HUES64 (cell line): ENCODE results near the gene PNP.
A peak's percentile ranks its signal among the peaks of the same experiment; 100 is the strongest.

Source experiments
- H3K27ac ChIP-seq: 2 replicates; pipeline ENCODE4 v1.7.0; 2013; ENCODE audit warnings: low read depth, low read length, inconsistent platforms
- H3K27me3 ChIP-seq: 2 replicates; pipeline ENCODE4 v1.6.1; 2013; ENCODE audit warnings: mild to moderate bottlenecking, low read length; ENCODE audit not compliant: insufficient read depth
- H3K36me3 ChIP-seq: 2 replicates; pipeline ENCODE4 v1.6.1; 2013; ENCODE audit warnings: mild to moderate bottlenecking, low read length; ENCODE audit not compliant: insufficient read depth
- H3K4me1 ChIP-seq: 2 replicates; pipeline ENCODE4 v1.6.1; 2013; ENCODE audit warnings: mild to moderate bottlenecking, low read length, moderate library complexity; ENCODE audit not compliant: insufficient read depth
- H3K4me3 ChIP-seq: 2 replicates; pipeline ENCODE4 v1.5.1; 2013; ENCODE audit warnings: mild to moderate bottlenecking, low read length, moderate library complexity
- H3K9ac ChIP-seq: 2 replicates; pipeline ENCODE4 v1.6.1; 2013; ENCODE audit warnings: mild to moderate bottlenecking, low read depth, low read length
- H3K9me3 ChIP-seq: 2 replicates; pipeline ENCODE4 v1.6.1; 2013; ENCODE audit warnings: low read depth, low read length; ENCODE audit not compliant: insufficient read depth
- WGBS: fragments of 150-250, 120-280 bp; methylation state at CpG from one replicate; pipeline ENCODE4 v1.1.7; 2013; ENCODE audit warnings: missing lambda C conversion rate; 5-methylcytosine and 5-hydroxymethylcytosine counted together

PNP gene

GRCh38 chr14:20455355-20456300 is 13.6 kb upstream of the PNP start:
- peaks cover 71% of the 10 kb centered on the region for H3K36me3 ChIP-seq
- H3K27ac ChIP-seq, result peak overlapping the region; percentile 98

DNA sequence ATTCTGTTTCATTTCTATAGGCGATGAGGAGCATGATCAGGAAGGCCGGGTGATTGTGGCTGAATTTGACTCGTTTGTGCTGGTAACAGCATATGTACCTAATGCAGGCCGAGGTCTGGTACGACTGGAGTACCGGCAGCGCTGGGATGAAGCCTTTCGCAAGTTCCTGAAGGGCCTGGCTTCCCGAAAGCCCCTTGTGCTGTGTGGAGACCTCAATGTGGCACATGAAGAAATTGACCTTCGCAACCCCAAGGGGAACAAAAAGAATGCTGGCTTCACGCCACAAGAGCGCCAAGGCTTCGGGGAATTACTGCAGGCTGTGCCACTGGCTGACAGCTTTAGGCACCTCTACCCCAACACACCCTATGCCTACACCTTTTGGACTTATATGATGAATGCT is 12.2 kb upstream of the PNP start:
- Histone ChIP-seq H3K4me1 (peaks cover 15% of the 10 kb centered on the region; the same call in 1 of the 2 replicates), H3K9me3 (no peaks in the 10 kb centered on the region), H3K9ac (peak overlapping the region; percentile 99; the same call in 1 of the 2 replicates), H3K36me3 (peaks cover 57% of the 10 kb centered on the region), H3K4me3 (peak overlapping the region; percentile 90), H3K27ac (no peak overlapping the region), H3K27me3 (no peaks in the 10 kb centered on the region)
- WGBS, result 94% methylated on average over 13 of the region's 13 CpGs

More at GRCh38 chr14:20455355-20456300, 13.6 kb upstream of the PNP start:
- Histone ChIP-seq H3K4me3 (peak overlapping the region; percentile 90), H3K9me3 (no peaks in the 10 kb centered on the region), H3K27me3 (no peaks in the 10 kb centered on the region), H3K9ac (peak overlapping the region; percentile 99), H3K4me1 (peaks cover 15% of the 10 kb centered on the region; the same call in 1 of the 2 replicates)
- WGBS, result 2% methylated on average over 39 of the region's 39 CpGs

- Histone ChIP-seq H3K9ac (no peak overlapping the region), H3K4me1 (peaks cover 15% of the 10 kb centered on the region; the same call in 1 of the 2 replicates), H3K27ac (peak overlapping the region; percentile 60), H3K36me3 (peaks cover 47% of the 10 kb centered on the region), H3K9me3 (no peaks in the 10 kb centered on the region), H3K27me3 (no peaks in the 10 kb centered on the region), H3K4me3 (0 out of 2 replicates have a peak overlapping the region, but pooled peaks have one; percentile 4)
- 89% methylated on average over 7 of the region's 8 CpGs for WGBS
Measured at GRCh38 chr14:20458031-20458789, 11.0 kb upstream of the PNP start.

DNA sequence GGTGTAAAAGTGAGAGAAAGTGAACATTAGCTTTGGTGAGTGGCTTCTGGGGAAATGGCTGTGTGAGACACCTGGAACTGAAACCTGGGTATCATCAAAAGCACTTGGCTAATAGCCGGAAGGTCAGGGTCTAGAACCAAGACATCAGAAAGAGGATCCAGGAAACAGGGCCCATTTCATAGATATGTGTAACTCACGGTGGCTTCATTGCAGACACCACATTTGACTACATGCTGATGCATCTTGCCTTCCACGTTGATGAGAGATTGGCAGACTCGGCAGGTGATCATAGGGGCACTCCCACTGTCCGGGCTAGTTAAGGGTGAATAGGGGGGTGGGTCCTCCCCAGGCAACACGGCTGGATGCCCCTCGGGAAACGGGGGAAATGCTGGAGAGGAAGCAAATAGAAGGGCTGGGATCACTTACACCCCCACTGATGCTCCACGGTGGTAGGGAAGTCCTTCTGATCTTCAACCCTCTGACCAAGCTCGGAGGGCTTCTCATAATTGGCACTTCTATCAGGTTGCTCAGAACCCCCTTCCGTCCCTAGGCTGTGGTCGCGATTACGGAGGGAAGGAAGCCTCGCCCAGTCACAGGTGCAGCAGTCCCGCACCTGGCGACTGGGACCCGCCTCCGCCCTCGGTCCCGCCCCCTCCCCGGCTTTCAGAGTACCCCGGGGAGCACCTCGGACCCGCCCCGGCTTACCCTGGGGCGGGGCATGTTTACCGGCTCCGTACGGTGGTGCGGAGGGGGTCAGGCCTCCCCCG is 8.6 kb upstream of the PNP start:
- Histone ChIP-seq H3K36me3 (peaks cover 47% of the 10 kb centered on the region), H3K4me1 (peaks cover 15% of the 10 kb centered on the region; the same call in 1 of the 2 replicates), H3K4me3 (peak overlapping the region; percentile 71), H3K27ac (peak overlapping the region; percentile 96), H3K9me3 (no peaks in the 10 kb centered on the region), H3K9ac (peak overlapping the region; percentile 74), H3K27me3 (no peaks in the 10 kb centered on the region)
- WGBS, result 8% methylated on average over 32 of the region's 32 CpGs

DNA sequence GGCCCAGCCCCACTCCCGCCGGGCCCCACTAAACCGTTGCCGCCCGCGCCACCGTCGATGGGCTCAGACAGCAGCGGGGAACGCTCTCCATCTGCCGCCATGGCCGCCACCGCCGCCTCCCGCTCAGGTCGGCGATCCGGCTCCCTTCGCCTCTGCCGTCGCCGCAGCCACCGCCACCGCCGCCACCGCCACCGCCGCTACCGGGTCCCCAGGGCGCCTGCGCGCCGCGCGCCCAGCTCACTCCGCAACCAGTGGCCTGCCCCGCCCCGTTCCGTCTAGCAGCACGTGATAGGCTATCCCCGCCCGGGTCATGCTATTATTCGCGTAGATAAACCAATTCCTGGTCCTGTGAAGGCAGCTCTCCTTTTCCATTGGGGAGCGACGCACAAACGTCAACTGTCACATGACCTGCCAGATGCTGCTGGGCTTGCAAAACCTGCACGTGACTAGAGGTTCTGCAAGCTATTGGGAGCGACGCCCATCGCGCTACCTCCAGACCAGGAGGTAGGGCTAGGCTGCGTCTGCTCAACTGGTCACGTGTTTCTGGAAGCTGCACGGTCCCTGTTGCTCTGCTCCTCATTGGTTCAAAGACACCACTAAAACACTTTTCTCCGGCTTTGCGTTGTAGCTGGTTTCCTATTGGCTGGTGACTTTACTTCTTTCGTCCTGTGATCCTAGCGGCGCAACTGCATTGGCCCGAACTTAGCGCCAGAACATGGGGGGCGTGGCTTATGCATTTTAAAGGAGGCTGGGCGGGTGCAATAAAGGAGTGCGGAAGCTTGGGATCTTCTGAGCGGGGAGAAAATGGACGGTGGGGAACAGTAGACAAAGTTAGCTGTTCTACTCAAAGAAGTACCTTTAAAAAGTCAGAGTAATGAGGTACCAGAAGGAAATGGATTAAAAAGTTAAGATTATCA is 7.7 kb upstream of the PNP start, which contains the start of gene PIP4P1:
PIP4P1 (minus strand) TSS at position 210 of the 917 bp plus-strand sequence; CDS start at position 101, 109 bp downstream.
- H3K36me3 ChIP-seq, result peaks cover 41% of the 10 kb centered on the region

GRCh38 chr14:20468764-20469241 is 403 bp upstream of the PNP start:
- H3K27me3 ChIP-seq, result no peaks in the 10 kb centered on the region
- H3K4me3 ChIP-seq, result peak overlapping the region; percentile 80
- no peaks in the 10 kb centered on the region for H3K9me3 ChIP-seq
- peaks cover 24% of the 10 kb centered on the region for H3K36me3 ChIP-seq
- WGBS, result 35% methylated on average over 16 of the region's 16 CpGs
- peaks cover 5% of the 10 kb centered on the region; the same call in 1 of the 2 replicates for H3K4me1 ChIP-seq
- peak overlapping the region; percentile 83; the same call in 1 of the 2 replicates for H3K9ac ChIP-seq
- H3K27ac ChIP-seq, result no peak overlapping the region

More for the DNA sequence above, 7.7 kb upstream of the PNP start, which contains the start of gene PIP4P1:
- H3K27ac ChIP-seq, result peak within 1 kb of the TSS; percentile 96
- H3K9ac ChIP-seq, result peak within 1 kb of the TSS; percentile 74
- H3K27me3 ChIP-seq, result no peaks in the 10 kb centered on the region
- WGBS, result under 1% methylated on average over 67 of the region's 67 CpGs
- no peaks in the 10 kb centered on the region for H3K9me3 ChIP-seq
- H3K4me3 ChIP-seq, result peak within 1 kb of the TSS; percentile 71
- peaks cover 11% of the 10 kb centered on the region; the same call in 1 of the 2 replicates for H3K4me1 ChIP-seq

DNA sequence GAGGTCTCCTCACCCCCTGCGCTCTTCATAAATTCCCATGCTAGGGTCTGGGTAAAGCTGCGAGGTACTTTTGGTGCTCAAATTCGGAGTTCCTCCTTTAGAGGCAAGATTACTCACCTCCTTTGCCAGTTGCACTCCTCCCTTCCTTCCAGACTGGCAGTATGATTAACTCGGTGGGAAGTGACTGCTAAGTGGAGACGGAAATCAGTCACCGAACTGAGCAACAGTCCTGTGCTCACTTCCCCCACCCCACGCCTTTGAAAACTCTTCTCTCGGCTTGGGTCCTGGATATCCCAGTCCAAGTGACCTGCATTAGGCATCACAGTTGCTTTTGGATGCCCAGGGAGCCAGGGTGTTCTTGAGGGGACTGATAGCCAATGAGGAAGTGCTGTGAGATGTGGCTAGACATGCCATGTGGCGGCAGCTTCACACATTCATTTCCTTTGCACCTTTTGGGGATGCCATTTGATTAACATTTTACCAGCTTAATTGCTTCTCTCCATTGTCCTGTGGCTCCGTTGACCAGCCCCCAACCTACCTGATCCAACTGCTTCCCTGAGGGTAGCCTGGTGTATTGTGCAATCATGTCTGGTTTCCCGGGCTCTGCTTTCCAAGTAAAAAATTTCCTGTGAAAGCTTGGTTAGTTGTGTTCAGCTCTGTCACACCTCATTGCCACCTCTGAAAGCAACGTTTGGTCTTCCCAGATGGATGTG is 840 bp downstream of the PNP start:
- H3K27me3 ChIP-seq, result no peaks in the 10 kb centered on the region
- H3K36me3 ChIP-seq, result peaks cover 36% of the 10 kb centered on the region
- peak overlapping the region; percentile 80 for H3K4me3 ChIP-seq
- peak overlapping the region; percentile 83 for H3K9ac ChIP-seq
- 1% methylated on average over 12 of the region's 12 CpGs for WGBS
- no peak overlapping the region for H3K27ac ChIP-seq
- peaks cover 5% of the 10 kb centered on the region; the same call in 1 of the 2 replicates for H3K4me1 ChIP-seq
- no peaks in the 10 kb centered on the region for H3K9me3 ChIP-seq

GRCh38 chr14:20470603-20470901 is 1.3 kb downstream of the PNP start:
- peak overlapping the region; percentile 80 for H3K4me3 ChIP-seq
- peak overlapping the region; percentile 83; the same call in 1 of the 2 replicates for H3K9ac ChIP-seq
- H3K27me3 ChIP-seq, result no peaks in the 10 kb centered on the region
- peaks cover 5% of the 10 kb centered on the region; the same call in 1 of the 2 replicates for H3K4me1 ChIP-seq
- WGBS, result 2% methylated on average over 2 of the region's 2 CpGs
- no peak overlapping the region for H3K27ac ChIP-seq
- H3K36me3 ChIP-seq, result peaks cover 41% of the 10 kb centered on the region
- no peaks in the 10 kb centered on the region for H3K9me3 ChIP-seq

DNA sequence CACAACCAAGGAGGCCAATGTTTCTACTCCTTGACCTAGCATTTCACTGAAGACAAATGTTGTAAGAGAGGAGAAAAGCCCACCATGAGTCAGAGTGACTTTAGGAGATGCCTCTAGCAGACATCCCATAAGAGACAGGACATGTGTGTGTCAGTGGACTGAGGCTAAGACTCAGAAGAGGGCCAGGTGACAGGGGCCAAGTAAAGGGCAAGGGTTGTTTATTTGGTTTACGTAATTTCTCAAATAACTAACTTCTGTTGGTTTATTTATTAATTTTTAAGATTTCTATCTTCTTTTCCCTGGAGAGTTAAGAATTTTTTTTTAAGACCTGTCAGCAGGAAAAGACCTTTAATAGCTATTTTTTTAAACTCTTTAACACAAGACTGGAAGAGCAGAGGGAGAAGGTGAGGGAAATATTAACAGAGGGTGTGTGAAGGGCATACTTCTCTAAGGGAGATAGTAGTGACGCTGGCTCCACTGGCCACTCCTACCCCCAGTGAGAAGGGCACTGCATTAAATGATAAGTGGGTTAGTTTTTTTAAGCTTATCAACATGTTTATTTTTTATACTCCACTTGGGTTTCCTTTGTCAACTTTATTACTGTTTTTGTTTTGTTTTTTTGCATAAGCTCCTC is 3.4 kb downstream of the PNP start:
- 93% methylated on average over 1 of the region's 2 CpGs for WGBS
- H3K4me3 ChIP-seq, result no peak overlapping the region
- no peak overlapping the region for H3K27ac ChIP-seq
- H3K9me3 ChIP-seq, result no peaks in the 10 kb centered on the region
- peaks cover 62% of the 10 kb centered on the region for H3K36me3 ChIP-seq
- H3K27me3 ChIP-seq, result no peaks in the 10 kb centered on the region
- H3K4me1 ChIP-seq, result peaks cover 5% of the 10 kb centered on the region; the same call in 1 of the 2 replicates
- H3K9ac ChIP-seq, result no peak overlapping the region
